ELF-1 (cell line): ENCODE measurements around the gene TAF11L12.
"Not testable (repeated sequence)": the region's sequence is repeated elsewhere in the genome, so short reads cannot be mapped to it uniquely, and the experiment has no call there.

Experiments used
- DNase-seq: peaks from one replicate; pipeline ENCODE4 v3.0.0-alpha.2; 2016; ENCODE audit warnings: low read depth, low spot score

The TAF11L12 gene

GRCh38 chr5:17610092-17610491 is at the start of gene TAF11L12:
Gene TAF11L12 (plus strand): TSS chr5:17610392.
- not testable (repeated sequence) for DNase-seq

DNA sequence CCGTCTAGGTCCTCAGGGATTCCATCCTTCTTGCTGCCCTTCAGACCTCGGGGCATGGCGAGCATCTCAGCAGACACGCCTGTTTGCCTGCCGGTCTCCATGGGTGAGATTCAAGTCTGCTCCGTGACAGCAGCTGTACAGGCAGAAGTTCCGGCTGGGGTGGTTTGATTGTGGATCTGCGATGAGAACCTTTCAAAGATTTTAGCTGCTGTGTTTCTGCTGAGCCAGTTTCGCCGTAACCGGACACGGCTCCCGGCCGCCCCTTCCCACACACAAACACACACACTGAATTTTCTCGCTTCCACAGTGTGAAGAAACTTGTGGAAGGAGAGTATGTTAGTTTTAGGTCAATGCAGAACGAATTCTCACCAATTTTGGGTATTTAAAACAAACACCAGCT is 24.5 kb upstream of the TAF11L12 start, which contains the start of gene TAF11L7:
TSS of gene TAF11L7 (minus strand) at position 101 of the 400 bp plus-strand sequence.
- not testable (repeated sequence) for DNase-seq

- DNase-seq: not testable (repeated sequence)
Observed at GRCh38 chr5:17590860-17591259, 19.3 kb upstream of the TAF11L12 start, which contains the start of gene TAF11L8. Gene TAF11L8 (minus strand): TSS chr5:17590960.

- not testable (repeated sequence) for DNase-seq
Observed at GRCh38 chr5:17594255-17594654, 15.9 kb upstream of the TAF11L12 start, which contains the start of gene TAF11L9. Gene TAF11L9 (minus strand): TSS chr5:17594394.

GRCh38 chr5:17597728-17598127 is 12.5 kb upstream of the TAF11L12 start, which contains the start of gene TAF11L10:
Gene TAF11L10 (minus strand): TSS chr5:17597828.
- not testable (repeated sequence) for DNase-seq

DNA sequence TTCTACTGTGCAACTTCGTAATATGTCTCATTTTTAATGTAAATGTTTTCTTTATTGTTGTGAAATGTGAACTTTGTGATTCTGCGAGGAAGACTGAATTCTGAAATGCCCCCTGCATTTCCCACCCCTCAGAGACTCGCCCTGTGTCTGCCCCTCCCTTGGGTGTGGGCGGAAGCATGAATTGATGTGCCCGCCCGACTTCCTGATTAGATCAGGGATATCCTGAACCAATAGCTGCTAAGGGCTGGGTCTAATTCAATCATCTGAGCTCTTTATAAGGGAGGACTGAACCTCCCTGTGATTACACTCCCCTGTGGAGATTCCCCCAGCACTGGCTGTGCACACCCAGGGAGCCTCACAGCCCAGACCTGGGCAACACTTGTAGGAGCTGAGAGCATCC is 6.3 kb upstream of the TAF11L12 start, which contains the start of gene TAF11L11:
TSS of gene TAF11L11 (plus strand) at position 304 of the 400 bp plus-strand sequence.
- DNase-seq: not testable (repeated sequence)

DNA sequence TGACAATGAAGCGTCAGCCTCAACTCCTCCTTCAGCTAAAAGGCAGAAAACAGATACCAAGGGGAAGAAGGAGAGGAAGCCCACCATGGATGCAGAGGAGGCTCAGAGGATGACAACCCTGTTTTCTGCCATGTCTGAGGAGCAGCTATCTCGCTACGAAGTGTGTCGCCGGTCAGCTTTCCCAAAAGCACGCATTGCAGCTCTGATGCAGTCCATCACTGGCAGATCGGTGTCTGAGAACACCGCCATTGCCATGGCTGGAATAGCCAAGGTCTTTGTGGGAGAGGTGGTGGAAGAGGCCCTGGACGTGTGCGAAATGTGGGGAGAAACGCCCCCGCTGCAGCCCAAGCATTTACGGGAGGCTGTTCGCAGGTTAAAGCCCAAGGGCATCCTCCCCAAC is 5.2 kb upstream of the TAF11L12 start:
- no peak for DNase-seq

GRCh38 chr5:17607461-17607860 is 2.7 kb upstream of the TAF11L12 start:
- not testable (repeated sequence) for DNase-seq

DNA sequence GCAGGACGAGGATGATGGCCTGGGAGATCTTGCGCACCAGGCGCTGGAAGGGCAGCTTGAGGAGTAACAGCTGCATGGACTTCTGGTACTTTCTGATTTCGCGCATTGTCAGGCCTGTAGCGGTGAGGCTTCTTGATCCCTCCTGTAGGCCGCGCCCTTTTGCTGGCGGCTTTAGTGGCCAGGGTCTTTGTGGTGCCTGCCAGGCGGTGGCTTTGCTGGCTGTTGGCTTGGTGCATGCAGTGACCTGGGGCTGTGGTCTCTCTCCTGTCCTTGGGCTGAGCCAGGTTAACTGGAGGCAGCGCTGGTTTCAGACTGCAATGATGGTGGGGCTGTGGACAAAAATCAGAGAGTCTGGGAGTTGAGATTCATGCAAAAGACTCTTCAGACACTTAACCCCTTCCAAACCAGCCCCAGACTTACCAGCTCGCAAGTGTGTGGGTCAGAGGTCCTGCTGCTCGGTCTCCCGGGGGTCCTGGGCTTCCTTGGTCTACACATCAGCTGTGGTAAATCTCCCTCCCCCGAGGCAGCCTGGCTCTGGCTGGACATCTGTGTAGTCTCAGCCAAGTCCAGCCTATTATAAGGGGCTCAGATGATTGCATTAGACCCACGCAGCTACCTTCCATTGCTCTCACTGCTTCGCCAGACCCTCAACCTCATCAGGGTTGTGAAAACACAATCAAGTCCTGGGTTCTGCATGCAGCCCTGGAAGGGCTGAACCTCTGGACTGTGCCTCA is 4.8 kb downstream of the TAF11L12 start:
- DNase-seq: no peak

DNA sequence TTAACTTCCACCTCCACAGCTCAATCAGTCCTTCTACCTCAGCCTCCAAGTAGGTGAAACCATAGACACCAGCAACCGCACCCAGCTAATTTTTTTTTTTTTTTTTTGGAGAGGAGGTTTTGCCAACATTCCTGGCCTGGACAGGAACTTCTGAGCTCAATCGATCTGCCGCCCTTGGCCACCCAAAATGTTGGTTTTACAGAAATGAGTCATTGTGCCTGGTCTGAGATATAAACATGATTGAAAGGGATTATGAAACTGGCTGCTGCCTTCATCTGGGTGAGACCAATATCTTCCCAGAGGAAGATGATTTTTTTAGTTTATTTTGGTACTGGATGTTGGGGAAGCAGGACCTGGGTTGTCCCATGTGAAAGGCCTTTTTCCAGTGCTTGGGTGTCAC is 9.2 kb downstream of the TAF11L12 start:
- DNase-seq: no peak

DNA sequence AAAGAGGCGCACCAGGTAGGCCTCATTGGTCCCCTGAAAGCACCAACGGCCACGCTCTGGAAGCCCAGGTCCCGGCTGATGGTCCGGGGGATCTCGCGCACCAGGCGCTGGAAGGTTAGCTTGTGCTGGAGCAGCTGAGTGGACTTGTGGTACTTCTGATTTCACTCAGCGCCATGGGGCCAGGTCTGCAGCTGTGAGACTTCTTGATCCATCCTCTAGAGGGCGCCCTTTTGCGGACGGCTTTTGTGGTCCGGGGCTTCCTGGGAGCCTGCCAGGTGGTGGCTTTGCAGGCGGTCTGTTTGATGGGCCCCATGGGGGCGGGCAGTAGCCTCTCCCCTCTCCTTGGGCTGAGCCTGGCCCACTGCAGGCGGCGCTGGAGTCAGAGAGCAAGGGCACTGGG is 10.4 kb downstream of the TAF11L12 start:
- peak; percentile 38 for DNase-seq

DNA sequence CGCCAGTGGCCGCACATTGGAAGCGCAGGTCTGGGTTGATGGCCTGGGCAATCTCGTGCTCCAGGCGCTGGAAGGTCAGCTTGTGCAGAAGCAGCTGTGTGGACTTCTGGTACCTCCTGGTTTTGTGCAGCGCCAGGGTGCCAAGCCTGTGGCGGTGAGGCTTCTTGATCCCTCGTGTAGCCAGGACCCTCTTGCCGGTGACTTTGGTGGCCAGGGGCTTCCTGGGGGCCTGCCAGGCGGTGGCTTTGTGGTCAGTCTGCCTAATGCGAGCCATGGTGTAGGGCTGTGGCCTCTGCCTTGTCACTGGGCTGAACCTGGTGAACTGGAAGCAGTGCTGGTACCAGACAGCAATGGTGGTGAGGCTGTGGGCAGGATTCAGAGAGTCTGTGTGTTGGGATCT is 15.5 kb downstream of the TAF11L12 start:
- DNase-seq: no peak

GRCh38 chr5:17631788-17632187 is 21.6 kb downstream of the TAF11L12 start, which contains the start of gene TAF11L13:
Gene TAF11L13 (plus strand): TSS chr5:17632088.
- DNase-seq: not testable (repeated sequence)

DNA sequence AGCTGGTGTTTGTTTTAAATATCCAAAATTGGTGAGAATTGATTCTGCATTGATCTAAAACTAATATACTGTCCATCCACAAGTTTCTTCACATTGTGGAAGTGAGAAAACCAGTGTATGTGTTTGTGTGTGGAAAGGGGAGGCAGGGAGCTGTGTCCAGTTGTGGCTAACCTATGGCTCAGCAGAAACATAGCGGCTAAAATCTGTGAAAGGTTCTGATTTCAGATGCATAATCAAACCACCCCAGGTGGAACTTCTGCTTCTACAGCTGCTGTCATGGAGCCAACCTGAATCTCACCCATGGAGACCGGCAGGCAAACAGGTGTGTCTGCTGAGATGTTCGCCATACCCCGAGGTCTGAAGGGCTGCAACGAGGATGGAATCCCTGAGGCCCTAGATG is 24.0 kb downstream of the TAF11L12 start, which contains the start of gene TAF11L14:
TSS of gene TAF11L14 (plus strand) at position 301 of the 400 bp plus-strand sequence.
- DNase-seq: no peak

- not testable (repeated sequence) for DNase-seq
Observed at GRCh38 chr5:17649232-17649631, 39.0 kb downstream of the TAF11L12 start.

DNA sequence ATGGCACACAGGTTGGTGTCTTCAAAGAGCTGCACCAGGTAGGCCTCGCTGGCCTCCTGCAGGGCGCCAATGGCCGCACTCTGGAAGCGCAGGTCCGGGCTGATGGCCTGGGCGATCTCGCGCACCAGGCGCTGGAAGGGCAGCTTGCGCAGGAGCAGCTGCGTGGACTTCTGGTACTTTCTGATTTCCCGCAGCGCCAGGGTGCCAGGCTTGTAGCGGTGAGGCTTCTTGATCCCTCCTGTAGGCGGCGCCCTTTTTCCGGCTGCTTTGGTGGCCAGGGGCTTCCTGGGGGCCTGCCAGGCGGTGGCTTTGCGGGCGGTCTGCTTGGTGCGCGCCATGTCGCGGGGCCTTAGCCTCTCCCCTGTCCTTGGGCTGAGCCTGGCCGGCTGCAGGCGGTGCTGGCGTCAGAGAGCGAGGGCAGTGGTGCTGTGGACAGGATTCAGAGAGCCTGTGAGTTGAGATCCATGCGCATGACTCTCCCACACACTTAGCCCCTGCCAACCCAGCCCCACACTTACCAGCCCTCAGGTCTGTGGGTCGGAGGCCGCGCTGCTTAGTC is 45.1 kb downstream of the TAF11L12 start:
- DNase-seq: not testable (repeated sequence)

DNA sequence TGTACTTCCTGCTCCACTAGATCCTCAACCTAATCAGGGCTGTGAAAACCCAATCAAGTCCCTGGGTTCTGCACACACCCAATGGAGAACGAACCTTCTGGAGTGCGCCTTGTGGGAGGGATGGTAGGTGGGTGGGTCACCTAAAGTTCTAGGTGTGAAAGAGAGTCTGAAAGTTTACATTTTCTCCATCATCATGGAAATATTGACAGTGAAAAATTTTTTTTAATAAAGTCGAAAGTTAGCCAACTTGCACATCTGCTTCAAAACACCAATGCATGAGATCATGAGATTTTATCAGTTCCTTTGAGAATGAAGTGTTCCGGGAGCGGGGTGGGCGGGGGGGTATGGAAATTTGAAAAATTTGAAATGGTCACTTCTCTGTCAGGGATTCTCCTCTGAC is 45.7 kb downstream of the TAF11L12 start:
- DNase-seq: no peak
